ENCODE measurements around the gene OR4C46. TPM values are rescaled to one million over a fixed set of nuclear protein-coding genes. Genes with fewer than 3 reads are reported as not detected.
"Not testable (repeated sequence)": the region's sequence is repeated elsewhere in the genome, so short reads cannot be mapped to it uniquely, and the experiment has no call there.

Gene OR4C46
- polyA plus RNA-seq (ENCODE audit: insufficient read length in 4 of 4): not detected

DNA sequence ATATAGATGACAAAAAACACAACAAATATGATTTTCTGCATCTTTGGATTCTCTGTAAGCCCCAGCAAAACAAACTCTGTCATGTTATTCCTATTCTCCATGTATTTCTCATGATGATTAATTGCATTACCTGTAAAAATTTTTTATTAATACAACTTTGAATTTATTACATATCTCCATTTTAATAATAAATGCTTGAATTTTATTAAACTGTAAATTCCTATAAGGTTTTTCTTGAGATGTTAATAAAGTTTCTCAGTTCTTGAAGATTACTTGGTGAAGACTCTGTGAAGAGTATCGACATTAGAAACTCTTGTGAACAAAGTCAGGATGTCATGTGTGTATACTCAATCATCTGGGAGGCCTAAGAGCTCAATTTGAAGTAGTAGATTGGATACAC is at the start of gene OR4C46:
OR4C46 (minus strand) TSS at position 101 of the 400 bp plus-strand sequence; CDS start at position 101, 0 bp downstream.
- no peak for DNase-seq (ENCODE audit: low read depth in 4 of 4, low spot score in 3 of 4)

GRCh38 chr11:54645606-54646005 is 41.8 kb upstream of the OR4C46 start:
- DNase-seq (ENCODE audit: low read depth in 4 of 4, low spot score in 3 of 4): not testable (repeated sequence)

DNA sequence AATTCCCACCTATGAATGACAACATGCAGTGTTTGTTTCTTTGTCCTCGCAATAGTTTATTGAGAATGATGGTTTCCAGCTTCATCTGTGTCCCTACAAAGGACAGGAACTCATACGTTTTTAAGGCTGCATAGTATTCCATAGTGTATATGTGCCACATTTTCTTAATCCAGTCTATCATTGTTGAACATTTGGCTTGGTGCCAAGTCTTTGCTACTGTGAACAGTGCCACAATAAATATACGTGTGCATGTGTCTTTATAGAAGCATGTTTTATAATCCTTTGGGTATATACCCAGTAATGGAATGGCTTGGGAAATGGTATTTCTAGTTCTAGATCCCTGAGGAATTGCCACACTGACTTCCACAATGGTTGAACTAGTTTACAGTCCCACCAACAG is 42.4 kb downstream of the OR4C46 start:
- DNase-seq (ENCODE audit: low read depth in 4 of 4, low spot score in 3 of 4): not testable (repeated sequence)

DNA sequence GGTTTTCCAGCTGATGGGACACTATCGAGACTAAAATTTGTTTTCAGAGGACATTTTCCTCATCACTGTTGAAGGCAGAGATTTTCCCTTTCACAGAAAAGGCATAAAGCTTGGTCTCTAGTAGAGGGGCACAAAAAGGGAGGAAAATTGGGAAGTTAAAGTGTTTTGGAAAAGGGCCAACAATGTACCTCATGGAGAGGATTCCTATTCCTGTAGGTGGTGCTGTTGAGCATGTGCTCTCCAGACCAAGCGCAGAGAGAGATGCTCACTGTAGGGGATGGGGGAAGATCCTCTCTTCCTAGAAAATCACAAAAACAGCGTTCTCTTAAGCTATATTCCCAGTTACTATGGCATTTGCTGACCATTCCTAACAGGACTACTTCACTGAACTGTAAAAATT is 44.9 kb downstream of the OR4C46 start:
- DNase-seq (ENCODE audit: low read depth in 4 of 4, low spot score in 3 of 4): no peak

- no peak for DNase-seq (ENCODE audit: low read depth in 4 of 4, low spot score in 3 of 4)
Measured at GRCh38 chr11:54558407-54558806, 45.4 kb downstream of the OR4C46 start.

Other genes with a start within 250 kb of the OR4C46 start
- gene OR4A5, start 102.8 kb upstream of the OR4C46 start, polyA plus RNA-seq (ENCODE audit: insufficient read length in 4 of 4): not detected